Activated CD8-positive, alpha-beta memory T cell treated with anti-CD3 and anti-CD28 coated beads for 24 hours (primary cell): ENCODE results near the gene FAM90A26.
"Not testable (repeated sequence)": the region's sequence is repeated elsewhere in the genome, so short reads cannot be mapped to it uniquely, and the experiment has no call there.

Experiments
- DNase-seq: peaks from one replicate; pipeline ENCODE4 v3.0.0-alpha.2; 2020

FAM90A26 gene

DNA sequence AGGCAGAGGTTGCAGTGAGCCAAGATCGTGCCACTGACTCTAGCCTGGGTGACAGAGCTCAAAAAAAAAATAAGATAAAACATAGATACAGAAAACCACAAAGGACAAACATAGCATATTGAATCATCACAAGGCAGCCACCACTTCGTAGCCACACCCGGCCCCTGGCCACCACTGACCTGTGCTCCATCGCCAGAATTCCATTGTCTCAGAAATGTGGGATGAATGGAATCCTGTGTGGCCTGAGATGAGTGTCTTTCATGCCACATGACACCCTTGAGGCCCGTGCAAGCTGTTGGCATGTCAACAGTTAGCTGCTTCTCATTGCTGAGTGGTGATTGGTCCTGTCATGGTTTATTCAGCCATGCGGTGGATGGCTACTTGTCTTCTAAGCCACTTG lies 10.2 kb upstream of the FAM90A26 start:
- DNase-seq = not testable (repeated sequence)

DNA sequence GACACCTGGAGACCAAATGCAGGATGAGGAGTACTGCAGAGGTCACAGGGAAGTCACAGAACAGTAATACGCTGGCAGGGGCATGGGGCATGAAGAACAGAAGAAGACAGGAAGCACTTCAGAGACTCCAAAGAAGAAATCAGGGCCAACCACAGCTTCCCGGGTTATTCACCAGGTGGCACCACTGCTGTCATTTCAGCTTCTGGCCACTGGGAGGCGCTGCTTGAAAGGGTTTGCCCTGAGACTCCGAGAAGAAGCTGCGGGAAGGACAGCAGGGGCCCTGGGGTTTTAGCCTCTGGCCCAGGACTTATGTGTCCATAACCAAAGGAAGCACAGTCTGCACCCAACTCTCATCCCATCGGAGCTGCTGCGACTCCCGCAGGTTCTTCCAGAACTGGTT lies 4.2 kb upstream of the FAM90A26 start:
- not testable (repeated sequence) for DNase-seq

DNA sequence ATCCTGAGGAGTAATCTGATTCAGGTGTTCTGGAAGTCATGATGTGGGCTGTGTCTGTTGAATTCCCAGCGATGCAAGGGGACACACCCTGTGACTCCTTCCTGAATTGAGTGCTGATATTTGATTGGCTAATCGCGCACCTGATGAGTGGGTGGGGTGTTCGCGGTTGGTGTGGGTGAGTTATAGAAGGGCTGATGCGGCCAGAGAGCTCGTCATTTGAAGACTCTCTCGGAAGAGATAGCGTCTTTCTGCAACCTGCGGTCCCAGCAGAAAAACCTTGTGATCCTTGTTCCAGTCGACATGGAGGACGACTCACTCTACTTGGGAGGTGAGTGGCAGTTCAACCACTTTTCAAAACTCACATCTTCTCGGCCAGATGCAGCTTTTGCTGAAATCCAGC lies 40.1 kb downstream of the FAM90A26 start, which contains the start of gene USP17L10:
TSS of gene USP17L10 (plus strand) at position 301 of the 400 bp plus-strand sequence. CDS start at position 301, 0 bp downstream.
- DNase-seq = not testable (repeated sequence)

DNA sequence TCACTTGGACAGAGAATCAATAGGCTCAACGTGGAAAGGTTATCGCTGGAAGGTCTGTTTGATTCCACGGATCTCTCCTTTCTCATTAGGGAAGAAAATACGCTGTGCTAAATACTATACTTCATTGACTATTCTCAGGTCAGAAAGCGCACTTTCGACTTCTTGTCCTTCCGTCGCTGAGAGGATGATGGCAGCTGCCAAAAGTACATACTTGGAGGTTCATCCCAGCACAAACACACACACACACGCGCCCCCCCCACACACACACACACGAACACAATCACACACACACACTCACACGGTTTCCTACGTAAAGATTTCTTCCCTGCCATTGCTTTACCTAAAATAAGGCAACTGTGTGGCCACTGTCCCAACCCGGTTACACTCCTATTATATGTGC lies 44.5 kb downstream of the FAM90A26 start:
- DNase-seq = not testable (repeated sequence)

DNA sequence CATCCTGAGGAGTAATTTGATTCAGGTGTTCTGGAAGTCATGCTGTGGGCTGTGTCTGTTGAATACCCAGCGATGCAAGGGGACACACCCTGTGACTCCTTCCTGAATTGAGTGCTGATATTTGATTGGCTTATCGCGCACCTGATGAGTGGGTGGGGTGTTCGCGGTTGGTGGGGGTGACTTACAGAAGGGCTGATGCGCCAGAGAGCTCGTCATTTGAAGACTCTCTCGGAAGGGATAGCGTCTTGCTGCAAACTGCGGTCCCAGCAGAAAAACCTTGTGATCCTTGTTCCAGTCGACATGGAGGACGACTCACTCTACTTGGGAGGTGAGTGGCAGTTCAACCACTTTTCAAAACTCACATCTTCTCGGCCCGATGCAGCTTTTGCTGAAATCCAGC lies 44.9 kb downstream of the FAM90A26 start, which contains the start of gene USP17L11:
TSS of gene USP17L11 (plus strand) at position 301 of the 400 bp plus-strand sequence. CDS start at position 301, 0 bp downstream.
- DNase-seq = not testable (repeated sequence)

DNA sequence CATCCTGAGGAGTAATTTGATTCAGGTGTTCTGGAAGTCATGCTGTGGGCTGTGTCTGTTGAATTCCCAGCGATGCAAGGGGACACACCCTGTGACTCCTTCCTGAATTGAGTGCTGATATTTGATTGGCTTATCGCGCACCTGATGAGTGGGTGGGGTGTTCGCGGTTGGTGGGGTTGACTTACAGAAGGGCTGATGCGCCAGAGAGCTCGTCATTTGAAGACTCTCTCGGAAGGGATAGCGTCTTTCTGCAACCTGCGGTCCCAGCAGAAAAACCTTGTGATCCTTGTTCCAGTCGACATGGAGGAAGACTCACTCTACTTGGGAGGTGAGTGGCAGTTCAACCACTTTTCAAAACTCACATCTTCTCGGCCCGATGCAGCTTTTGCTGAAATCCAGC lies 49.6 kb downstream of the FAM90A26 start, which contains the start of gene USP17L12:
TSS of gene USP17L12 (plus strand) at position 301 of the 400 bp plus-strand sequence. CDS start at position 301, 0 bp downstream.
- not testable (repeated sequence) for DNase-seq

DNA sequence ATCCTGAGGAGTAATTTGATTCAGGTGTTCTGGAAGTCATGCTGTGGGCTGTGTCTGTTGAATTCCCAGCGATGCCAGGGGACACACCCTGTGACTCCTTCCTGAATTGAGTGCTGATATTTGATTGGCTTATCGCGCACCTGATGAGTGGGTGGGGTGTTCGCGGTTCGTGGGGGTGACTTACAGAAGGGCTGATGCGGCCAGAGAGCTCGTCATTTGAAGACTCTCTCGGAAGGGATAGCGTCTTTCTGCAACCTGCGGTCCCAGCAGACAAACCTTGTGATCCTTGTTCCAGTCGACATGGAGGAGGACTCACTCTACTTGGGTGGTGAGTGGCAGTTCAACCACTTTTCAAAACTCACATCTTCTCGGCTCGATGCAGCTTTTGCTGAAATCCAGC lies 54.4 kb downstream of the FAM90A26 start, which contains the start of gene USP17L13:
TSS of gene USP17L13 (plus strand) at position 301 of the 400 bp plus-strand sequence. CDS start at position 301, 0 bp downstream.
- DNase-seq = not testable (repeated sequence)
